H1 (cell line): ENCODE measurements around the gene YAP1.

Experiments
- BRCA1 ChIP-seq: IDR thresholded peaks from 2 replicates; pipeline ENCODE4 v1.6.1; 2012; ENCODE audit warnings: low read depth, low read length, improper control_type of control experiment
- CEBPB ChIP-seq: IDR thresholded peaks from 2 replicates; pipeline ENCODE4 v1.6.1; 2012; ENCODE audit warnings: low read depth, low read length
- EP300 ChIP-seq, 2 experiments: IDR thresholded peaks; 1 replicate in 1 of 2; 2 replicates in 1 of 2; pipeline ENCODE4 v1.6.1; 2011 to 2012; ENCODE audit warnings: low read depth in 2 of 2, low read length in 2 of 2, mild to moderate bottlenecking in 2 of 2, borderline replicate concordance in 1 of 2, inconsistent platforms in 1 of 2, moderate library complexity in 1 of 2
- EZH2 ChIP-seq: fragments of 200-600 bp; sonication (generic); IDR thresholded peaks from 2 replicates; pipeline ENCODE4 v1.7.1; 2012; ENCODE audit warnings: low read depth, mild to moderate bottlenecking, moderate library complexity, low read length, inconsistent platforms; ENCODE audit not compliant: severe bottlenecking
- HDAC2 ChIP-seq, 2 experiments: fragments of 300-600 bp in 1 of 2; sonication (generic) in 1 of 2; IDR thresholded peaks; 2 replicates each; pipeline ENCODE4 v1.6.1; 2011 to 2012; ENCODE audit warnings: low read depth in 2 of 2, low read length in 2 of 2, mild to moderate bottlenecking in 2 of 2, moderate library complexity in 2 of 2, borderline replicate concordance in 1 of 2, inconsistent platforms in 1 of 2
- JUN ChIP-seq: IDR thresholded peaks from 2 replicates; pipeline ENCODE4 v1.6.1; 2011; ENCODE audit warnings: low read depth, mild to moderate bottlenecking, improper control_type of control experiment, low read length
- KDM1A ChIP-seq: fragments of 200-600, 300-600 bp; sonication (generic); IDR thresholded peaks from 2 replicates; pipeline ENCODE4 v1.7.1; 2016; ENCODE audit warnings: mild to moderate bottlenecking, low read length, borderline replicate concordance
- KDM4A ChIP-seq: IDR thresholded peaks from one replicate; pipeline ENCODE4 v1.7.1; 2012; ENCODE audit warnings: low read depth, mild to moderate bottlenecking, moderate library complexity, low read length, inconsistent platforms; ENCODE audit not compliant: severe bottlenecking
- POLR2A ChIP-seq, 2 experiments: IDR thresholded peaks; 1 replicate in 1 of 2; 2 replicates in 1 of 2; pipeline ENCODE4 v1.6.1; 2011; ENCODE audit warnings: low read depth in 2 of 2, low read length in 2 of 2, mild to moderate bottlenecking in 2 of 2; ENCODE audit errors: control extremely low read depth in 1 of 2
- POLR2AphosphoS5 ChIP-seq: IDR thresholded peaks from 2 replicates; pipeline ENCODE4 v1.6.1; 2011; ENCODE audit warnings: low read depth, low read length
- SRF ChIP-seq: IDR thresholded peaks from 2 replicates; pipeline ENCODE4 v1.6.1; 2011; ENCODE audit warnings: mild to moderate bottlenecking, low read depth, low read length, moderate library complexity
- YY1 ChIP-seq: IDR thresholded peaks from 2 replicates; pipeline ENCODE4 v1.6.1; 2011; ENCODE audit warnings: low read depth, mild to moderate bottlenecking, low read length
- TF ChIP-seq, protein P1 (sequence below), 3 experiments: IDR thresholded peaks; 1 replicate in 2 of 3; 2 replicates in 1 of 3; pipeline versions ENCODE4 v1.5.1 to v1.6.1; 2011; ENCODE audit warnings: low read length in 3 of 3, mild to moderate bottlenecking in 3 of 3, inconsistent platforms in 2 of 3, low read depth in 1 of 3, moderate library complexity in 1 of 3; ENCODE audit not compliant: insufficient read depth in 1 of 3; ENCODE audit errors: control extremely low read depth in 1 of 3
- TF ChIP-seq, protein P2 (sequence below): IDR thresholded peaks from 2 replicates; pipeline ENCODE4 v1.6.1; 2012; ENCODE audit warnings: inconsistent platforms

DNA sequence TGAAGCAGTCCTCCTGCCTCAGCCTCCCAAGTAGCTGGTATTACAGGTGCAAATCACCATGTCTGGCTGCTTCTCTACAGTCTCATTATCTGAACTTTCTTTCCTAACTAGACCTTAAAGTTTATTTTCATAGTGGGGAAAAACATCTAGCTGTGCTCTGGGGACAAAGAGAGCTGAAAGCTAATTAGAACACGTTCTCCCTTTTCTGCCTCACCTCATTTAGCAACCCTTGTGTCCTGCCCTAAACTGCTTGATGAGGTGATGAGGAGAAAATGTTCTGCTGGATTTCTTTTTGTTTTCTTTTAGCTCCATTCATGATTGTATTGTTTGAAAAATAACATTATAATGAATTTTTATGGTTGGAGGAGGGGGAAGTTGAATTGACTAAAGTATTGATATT, 84.7 kb downstream of the YAP1 start:
- TF ChIP-seq POLR2AphosphoS5 (no peak), KDM1A (no peak), POLR2A (IDR thresholded peaks at IDR 0.05; ENCODE audit: control extremely low read depth in 1 of 2, low read depth in 2 of 2, low read length in 2 of 2) (no peak), HDAC2 (IDR thresholded peaks at IDR 0.05; ENCODE audit: borderline replicate concordance in 1 of 2, low read depth in 2 of 2, low read length in 2 of 2) (no peak), EZH2 (no peak), YY1 (no peak), CEBPB (no peak), EP300 (IDR thresholded peaks at IDR 0.05; ENCODE audit: borderline replicate concordance in 1 of 2, low read depth in 2 of 2, low read length in 2 of 2) (no peak), SRF (no peak), JUN (no peak), KDM4A (no peak), BRCA1 (no peak)
- TF ChIP-seq, protein P1, sequence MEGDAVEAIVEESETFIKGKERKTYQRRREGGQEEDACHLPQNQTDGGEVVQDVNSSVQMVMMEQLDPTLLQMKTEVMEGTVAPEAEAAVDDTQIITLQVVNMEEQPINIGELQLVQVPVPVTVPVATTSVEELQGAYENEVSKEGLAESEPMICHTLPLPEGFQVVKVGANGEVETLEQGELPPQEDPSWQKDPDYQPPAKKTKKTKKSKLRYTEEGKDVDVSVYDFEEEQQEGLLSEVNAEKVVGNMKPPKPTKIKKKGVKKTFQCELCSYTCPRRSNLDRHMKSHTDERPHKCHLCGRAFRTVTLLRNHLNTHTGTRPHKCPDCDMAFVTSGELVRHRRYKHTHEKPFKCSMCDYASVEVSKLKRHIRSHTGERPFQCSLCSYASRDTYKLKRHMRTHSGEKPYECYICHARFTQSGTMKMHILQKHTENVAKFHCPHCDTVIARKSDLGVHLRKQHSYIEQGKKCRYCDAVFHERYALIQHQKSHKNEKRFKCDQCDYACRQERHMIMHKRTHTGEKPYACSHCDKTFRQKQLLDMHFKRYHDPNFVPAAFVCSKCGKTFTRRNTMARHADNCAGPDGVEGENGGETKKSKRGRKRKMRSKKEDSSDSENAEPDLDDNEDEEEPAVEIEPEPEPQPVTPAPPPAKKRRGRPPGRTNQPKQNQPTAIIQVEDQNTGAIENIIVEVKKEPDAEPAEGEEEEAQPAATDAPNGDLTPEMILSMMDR (IDR thresholded peaks at IDR 0.05; ENCODE audit: control extremely low read depth in 1 of 3, insufficient read depth in 1 of 3, low read depth in 1 of 3, low read length in 3 of 3), result no peak
- TF ChIP-seq, protein P2, sequence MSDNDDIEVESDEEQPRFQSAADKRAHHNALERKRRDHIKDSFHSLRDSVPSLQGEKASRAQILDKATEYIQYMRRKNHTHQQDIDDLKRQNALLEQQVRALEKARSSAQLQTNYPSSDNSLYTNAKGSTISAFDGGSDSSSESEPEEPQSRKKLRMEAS, result no peak
